HepG2 (cell line): ENCODE data around the gene ZFPL1. TPM values are rescaled to one million over a fixed set of nuclear protein-coding genes. Genes with fewer than 3 reads are reported as not detected.

Experiments
- ATAC-seq: fragments of 200-7000 bp; cut with Tn5 transposase; 3 replicates; pipeline ENCODE4 v1.9.1; 2020; ENCODE audit warnings: mild to moderate bottlenecking, moderate library complexity
- BruUV-seq: library from RNA; stranded (reverse); fragments of 400-500 nt; replicated peaks from 2 replicates; lab custom pipeline; 2021; lab: Mats Ljungman, UMichigan
- CTCF ChIA-PET: fragments of 300-600 bp; formaldehyde crosslinking; extraction: SDS; loops from one replicate; lab custom pipeline; 2021; ENCODE audit warnings: low total read pairs, inconsistent platforms, low intra/inter-chr PET ratio; lab: Yijun Ruan, JAX
- POLR2A ChIA-PET: fragments of 350-600 bp; sonication (Branson Sonifier 250); formaldehyde crosslinking; loops from one replicate; lab custom pipeline; 2020; ENCODE audit warnings: antibody characterized with exemption, inconsistent platforms; lab: Yijun Ruan, JAX
- DNase-seq: peaks from one replicate; pipeline ENCODE4 v3.0.0-alpha.2; 2015; ENCODE audit warnings: low spot score
- FAIRE-seq: peaks from 3 replicates; lab custom pipeline; 2011; peaks lifted over from hg19 to GRCh38; lab: Jason Lieb, UNC
- H2AFZ ChIP-seq: one replicate; pipeline ENCODE4 v1.6.1; 2011; ENCODE audit warnings: low read length, inconsistent platforms
- H3K27ac ChIP-seq: fragments of 300-600 bp; 3 replicates; pipeline ENCODE4 v1.8.0; 2011; ENCODE audit warnings: mixed run types, mild to moderate bottlenecking, mixed read lengths, low read length, inconsistent platforms; ENCODE audit not compliant: insufficient read depth; ENCODE audit errors: extremely low read length
- H3K27me3 ChIP-seq, 2 experiments: fragments of 200-600 bp in 1 of 2; 2 replicates in 1 of 2; 3 replicates in 1 of 2; pipeline versions ENCODE4 v1.6.0 to v1.8.0; 2011; ENCODE audit warnings: low read length in 2 of 2, mild to moderate bottlenecking in 2 of 2, moderate library complexity in 2 of 2, inconsistent platforms in 1 of 2; ENCODE audit not compliant: insufficient read depth in 2 of 2, control insufficient read depth in 1 of 2
- H3K36me3 ChIP-seq, 2 experiments: fragments of 200-600 bp in 1 of 2; replicated peaks in 1 of 2; 2 replicates in 1 of 2; 3 replicates in 1 of 2; pipeline versions ENCODE4 v1.5.1 to v1.8.0; 2011; ENCODE audit warnings: low read length in 2 of 2, inconsistent platforms in 1 of 2; ENCODE audit not compliant: insufficient read depth in 2 of 2, control insufficient read depth in 1 of 2
- H3K4me1 ChIP-seq: 2 replicates; pipeline ENCODE4 v1.5.1; 2012; ENCODE audit warnings: low read length, inconsistent platforms; ENCODE audit not compliant: insufficient read depth
- H3K4me2 ChIP-seq: 2 replicates; pipeline ENCODE4 v1.6.0; 2011; ENCODE audit warnings: low read depth, low read length, inconsistent platforms
- H3K4me3 ChIP-seq, 3 experiments: fragments of 200-600 bp in 1 of 3; sonication (generic), shearing (Covaris generic) in 1 of 3; replicated peaks in 1 of 3; 2 replicates each; pipeline ENCODE4 v1.5.1; 2011 to 2016; ENCODE audit warnings: low read length in 3 of 3, inconsistent platforms in 2 of 3, low read depth in 2 of 3, mild to moderate bottlenecking in 2 of 3, control low read depth in 1 of 3, mixed read lengths in 1 of 3; ENCODE audit not compliant: insufficient read depth in 1 of 3
- H3K79me2 ChIP-seq: one replicate; pipeline ENCODE4 v1.6.1; 2011; ENCODE audit warnings: low read length, inconsistent platforms; ENCODE audit not compliant: insufficient read depth
- H3K9ac ChIP-seq: 2 replicates; pipeline ENCODE4 v1.6.0; 2011; ENCODE audit warnings: mild to moderate bottlenecking, low read depth, low read length, inconsistent platforms; ENCODE audit not compliant: insufficient read depth
- H3K9me3 ChIP-seq: 2 replicates; pipeline ENCODE4 v1.5.1; 2012; ENCODE audit warnings: mild to moderate bottlenecking, low read length
- H4K20me1 ChIP-seq: 2 replicates; pipeline ENCODE4 v1.6.0; 2011; ENCODE audit warnings: inconsistent platforms, mild to moderate bottlenecking, low read length, moderate library complexity; ENCODE audit not compliant: insufficient read depth
- DNMT3B ChIP-seq: conservative IDR thresholded peaks from 2 replicates; pipeline ENCODE4 v1.6.1; 2016; ENCODE audit warnings: missing biosample characterization, control low read depth
- FOXJ3 ChIP-seq: sonication (generic); formaldehyde crosslinking; IDR thresholded peaks from 2 replicates; pipeline ENCODE4 v1.4.0; 2020; ENCODE audit warnings: missing genetic modification reagents, mild to moderate bottlenecking, borderline replicate concordance
- GABPB1 ChIP-seq: IDR thresholded peaks from 2 replicates; pipeline ENCODE4 v1.6.1; 2016; ENCODE audit warnings: mild to moderate bottlenecking, missing genetic modification reagents, moderate library complexity, missing compliant biosample characterization
- NFIB ChIP-seq: sonication (generic); formaldehyde crosslinking; IDR thresholded peaks from 2 replicates; pipeline ENCODE4 v1.9.0; 2021; ENCODE audit warnings: missing genetic modification reagents, mild to moderate bottlenecking, borderline replicate concordance
- SRSF1 ChIP-seq: fragments of 200-400 bp; formaldehyde crosslinking; optimal IDR thresholded peaks from 2 replicates; pipeline ENCODE3; 2017; ENCODE audit warnings: mild to moderate bottlenecking, low read depth, low read length, moderate library complexity
- ZNF318 ChIP-seq: sonication (generic); formaldehyde crosslinking; IDR thresholded peaks from 2 replicates; pipeline ENCODE4 v1.4.0; 2020; ENCODE audit warnings: mild to moderate bottlenecking, missing genetic modification reagents
- ZNF513 ChIP-seq: sonication (generic); formaldehyde crosslinking; conservative IDR thresholded peaks from 2 replicates; pipeline ENCODE4 v1.5.0; 2020; ENCODE audit warnings: missing genetic modification reagents
- ZNF646 ChIP-seq: sonication (generic); formaldehyde crosslinking; IDR thresholded peaks from 2 replicates; pipeline ENCODE4 v1.9.0; 2021; ENCODE audit warnings: mild to moderate bottlenecking, missing genetic modification reagents
- WGBS: methylation state at CpG from one replicate; pipeline ENCODE4 v1.1.6; 2017; ENCODE audit warnings: low lambda C conversion rate; 5-methylcytosine and 5-hydroxymethylcytosine counted together
- in situ Hi-C: cut with HindIII; loops from 2 replicates; pipeline ENCODE4 v1.10.0; 2017; ENCODE audit warnings: low pct_unique_long_range_greater_than_20kb; ENCODE audit not compliant: extremely low pct_ligation_motif_present
- intact Hi-C: fragments of 100-400 bp; cut with micrococcal nuclease; formaldehyde crosslinking; loops from one replicate; pipeline ENCODE4 v1.10.0; 2022; ENCODE audit not compliant: unreplicated experiment
- polyA plus RNA-seq, 8 experiments: library from polyadenylated mRNA; depleted of rRNA in 3 of 8; stranded (reverse) in 7 of 8; unstranded in 1 of 8; fragments of >200 nt; fragmentation: Illumina TruSeq in 4 of 8; extraction: Trizol in 4 of 8; gene quantifications; 2 replicates each; pipeline versions ENCODE4 v1.2.1 to v1.2.3, GENCODE V29; 2011 to 2016; ENCODE audit warnings: low read depth in 4 of 8, missing spikeins in 1 of 8, mixed read lengths in 1 of 8; ENCODE audit not compliant: insufficient read depth in 1 of 8
- total RNA-seq, 5 experiments: library from RNA; depleted of rRNA; stranded (reverse); fragments of >200 nt; fragmentation: Illumina TruSeq; extraction: Trizol; gene quantifications; 2 replicates each; pipeline ENCODE4 v1.2.3, GENCODE V29; 2016; ENCODE audit warnings: low read depth in 1 of 5

ZFPL1 gene
- total and polyA plus RNA-seq, 2 of the 13 experiments (the other 11 are each of a cell fraction or from before 2014, with no cell fraction given): 32.2 to 56.0 TPM

- H3K27ac ChIP-seq: no peak overlapping the region
- H3K4me2 ChIP-seq: no peak overlapping the region
- peaks cover 10% of the 10 kb centered on the region for H3K4me1 ChIP-seq
- no peak overlapping the region for H3K4me3 ChIP-seq
- no peak overlapping the region for H2AFZ ChIP-seq
- no TSS peak for BruUV-seq
- no peaks in the 10 kb centered on the region for H3K9me3 ChIP-seq
- POLR2A ChIA-PET: interaction anchor here (1.4 kb wide), 1 partner anchor 23 kb away, joined by 3 read pairs; the partner anchor contains the start of gene ARL2
- FAIRE-seq: no peak
- WGBS: 98% methylated on average over 6 of the region's 6 CpGs
- H3K9ac ChIP-seq: no peak overlapping the region
- in situ Hi-C loops: no loop called here
- CTCF ChIA-PET: no interaction called here
- H3K36me3 ChIP-seq: peaks cover 24 to 48% of the 10 kb centered on the region in 2 experiments
- H4K20me1 ChIP-seq: no peaks in the 10 kb centered on the region
- peaks cover 3% of the 10 kb centered on the region for H3K79me2 ChIP-seq
- no peak for ATAC-seq
- DNase-seq: no peak
- H3K27me3 ChIP-seq: no peaks in the 10 kb centered on the region
- intact Hi-C loops: no loop called here
- TF ChIP-seq ZNF513 (CRISPR knock-in tag) (no peak), SRSF1 (no peak), NFIB (CRISPR knock-in tag) (no peak), ZNF318 (no peak), FOXJ3 (no peak), ZNF646 (no peak), GABPB1 (CRISPR knock-in tag) (no peak), DNMT3B (CRISPR knock-in tag) (no peak)
Observed at GRCh38 chr11:65036931-65037330, 47.1 kb upstream of the ZFPL1 start.
